K562 (cell line): ENCODE results near the gene SYT17.

Source experiments
- ELK1 ChIP-seq: sonication (generic); formaldehyde crosslinking; IDR thresholded peaks from 2 replicates; pipeline ENCODE4 v1.8.1; 2022; ENCODE audit warnings: missing genetic modification reagents
- NCOR1 ChIP-seq: fragments of 450-650 bp; IDR thresholded peaks from 2 replicates; pipeline ENCODE4 v1.6.1; 2016; ENCODE audit warnings: mild to moderate bottlenecking, moderate library complexity
- POLR2A ChIP-seq: fragments of 450-650 bp; conservative IDR thresholded peaks from 2 replicates; pipeline ENCODE4 v1.6.1; 2016
- SNRNP70 ChIP-seq: fragments of 200-400 bp; formaldehyde crosslinking; optimal IDR thresholded peaks from 2 replicates; pipeline ENCODE3; 2017; ENCODE audit warnings: low read depth, low read length
- TAF9B ChIP-seq: fragments of 450-650 bp; IDR thresholded peaks from 2 replicates; pipeline ENCODE4 v1.6.1; 2018; ENCODE audit warnings: mild to moderate bottlenecking; ENCODE audit not compliant: partially characterized antibody
- TF ChIP-seq, protein P1 (sequence below), 2 experiments: fragments of 450-650 bp; formaldehyde crosslinking in 1 of 2; IDR thresholded peaks; 2 replicates each; pipeline versions ENCODE4 v1.4.0 to v1.6.1; 2014 to 2020; ENCODE audit warnings: mild to moderate bottlenecking in 2 of 2, borderline replicate concordance in 1 of 2, low read depth in 1 of 2
- TF ChIP-seq, protein P2 (sequence below): fragments of 250-450 bp; sonication (Bioruptor Pico); IDR thresholded peaks from 2 replicates; pipeline ENCODE4 v1.5.0; 2021; ENCODE audit warnings: mild to moderate bottlenecking, borderline replicate concordance

DNA sequence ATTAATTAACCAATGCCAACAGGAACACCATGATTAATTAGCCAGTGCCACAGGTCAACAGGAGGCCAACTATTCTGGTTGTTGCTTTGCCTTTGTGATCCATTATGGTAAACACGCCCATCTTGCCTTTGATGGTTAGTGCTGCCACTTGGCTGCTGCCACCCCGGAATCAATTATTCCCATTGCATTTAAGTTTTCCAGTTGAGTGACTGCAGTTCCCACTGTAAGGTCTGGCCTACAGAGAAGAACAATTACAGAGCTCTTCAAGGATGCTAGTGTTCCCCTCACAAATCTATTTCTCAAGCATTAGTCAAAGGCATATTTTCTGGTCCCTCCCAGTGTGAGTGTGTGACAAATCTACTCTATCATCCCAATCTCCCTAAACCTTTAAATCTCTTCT lies 110.4 kb downstream of the SYT17 start:
- TF ChIP-seq, protein P1, sequence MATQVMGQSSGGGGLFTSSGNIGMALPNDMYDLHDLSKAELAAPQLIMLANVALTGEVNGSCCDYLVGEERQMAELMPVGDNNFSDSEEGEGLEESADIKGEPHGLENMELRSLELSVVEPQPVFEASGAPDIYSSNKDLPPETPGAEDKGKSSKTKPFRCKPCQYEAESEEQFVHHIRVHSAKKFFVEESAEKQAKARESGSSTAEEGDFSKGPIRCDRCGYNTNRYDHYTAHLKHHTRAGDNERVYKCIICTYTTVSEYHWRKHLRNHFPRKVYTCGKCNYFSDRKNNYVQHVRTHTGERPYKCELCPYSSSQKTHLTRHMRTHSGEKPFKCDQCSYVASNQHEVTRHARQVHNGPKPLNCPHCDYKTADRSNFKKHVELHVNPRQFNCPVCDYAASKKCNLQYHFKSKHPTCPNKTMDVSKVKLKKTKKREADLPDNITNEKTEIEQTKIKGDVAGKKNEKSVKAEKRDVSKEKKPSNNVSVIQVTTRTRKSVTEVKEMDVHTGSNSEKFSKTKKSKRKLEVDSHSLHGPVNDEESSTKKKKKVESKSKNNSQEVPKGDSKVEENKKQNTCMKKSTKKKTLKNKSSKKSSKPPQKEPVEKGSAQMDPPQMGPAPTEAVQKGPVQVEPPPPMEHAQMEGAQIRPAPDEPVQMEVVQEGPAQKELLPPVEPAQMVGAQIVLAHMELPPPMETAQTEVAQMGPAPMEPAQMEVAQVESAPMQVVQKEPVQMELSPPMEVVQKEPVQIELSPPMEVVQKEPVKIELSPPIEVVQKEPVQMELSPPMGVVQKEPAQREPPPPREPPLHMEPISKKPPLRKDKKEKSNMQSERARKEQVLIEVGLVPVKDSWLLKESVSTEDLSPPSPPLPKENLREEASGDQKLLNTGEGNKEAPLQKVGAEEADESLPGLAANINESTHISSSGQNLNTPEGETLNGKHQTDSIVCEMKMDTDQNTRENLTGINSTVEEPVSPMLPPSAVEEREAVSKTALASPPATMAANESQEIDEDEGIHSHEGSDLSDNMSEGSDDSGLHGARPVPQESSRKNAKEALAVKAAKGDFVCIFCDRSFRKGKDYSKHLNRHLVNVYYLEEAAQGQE (IDR thresholded peaks at IDR 0.05; ENCODE audit: borderline replicate concordance): no peak
- TF ChIP-seq, protein P1 (CRISPR knock-in tag; IDR thresholded peaks at IDR 0.05; ENCODE audit: low read depth): no peak
- TF ChIP-seq ELK1 (no peak), POLR2A (no peak), SNRNP70 (no peak), NCOR1 (no peak), TAF9B (no peak)
- TF ChIP-seq, protein P2, sequence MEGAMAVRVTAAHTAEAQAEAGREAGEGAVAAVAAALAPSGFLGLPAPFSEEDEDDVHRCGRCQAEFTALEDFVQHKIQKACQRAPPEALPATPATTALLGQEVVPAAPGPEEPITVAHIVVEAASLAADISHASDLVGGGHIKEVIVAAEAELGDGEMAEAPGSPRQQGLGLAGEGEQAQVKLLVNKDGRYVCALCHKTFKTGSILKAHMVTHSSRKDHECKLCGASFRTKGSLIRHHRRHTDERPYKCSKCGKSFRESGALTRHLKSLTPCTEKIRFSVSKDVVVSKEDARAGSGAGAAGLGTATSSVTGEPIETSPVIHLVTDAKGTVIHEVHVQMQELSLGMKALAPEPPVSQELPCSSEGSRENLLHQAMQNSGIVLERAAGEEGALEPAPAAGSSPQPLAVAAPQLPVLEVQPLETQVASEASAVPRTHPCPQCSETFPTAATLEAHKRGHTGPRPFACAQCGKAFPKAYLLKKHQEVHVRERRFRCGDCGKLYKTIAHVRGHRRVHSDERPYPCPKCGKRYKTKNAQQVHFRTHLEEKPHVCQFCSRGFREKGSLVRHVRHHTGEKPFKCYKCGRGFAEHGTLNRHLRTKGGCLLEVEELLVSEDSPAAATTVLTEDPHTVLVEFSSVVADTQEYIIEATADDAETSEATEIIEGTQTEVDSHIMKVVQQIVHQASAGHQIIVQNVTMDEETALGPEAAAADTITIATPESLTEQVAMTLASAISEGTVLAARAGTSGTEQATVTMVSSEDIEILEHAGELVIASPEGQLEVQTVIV: no peak
